ENCODE results near the gene GPX5.

- TF ChIP-seq CTCF (conservative IDR thresholded peaks at IDR 0.05; ENCODE audit: low read length) (no peak), EZH2phosphoT487 (IDR thresholded peaks at IDR 0.05; ENCODE audit: borderline replicate concordance, low read depth, low read length) (no peak)
These were observed 18.7 kb upstream of the GPX5 start for GRCh38 chr6:28506807-28507475.

Measured in OCI-LY7 (cell line).